IPS-18a (cell line): ENCODE data around the gene TRIM65.

ENCODE experiments used
- H3K27ac ChIP-seq: one replicate; pipeline ENCODE4 v1.5.1; 2013; ENCODE audit warnings: low read length
- H3K27me3 ChIP-seq: one replicate; pipeline ENCODE4 v1.6.1; 2013; ENCODE audit warnings: mild to moderate bottlenecking, low read length; ENCODE audit not compliant: control insufficient read depth, insufficient read depth
- H3K36me3 ChIP-seq: one replicate; pipeline ENCODE4 v1.6.1; 2013; ENCODE audit warnings: low read depth, low read length; ENCODE audit not compliant: control insufficient read depth
- H3K4me1 ChIP-seq: one replicate; pipeline ENCODE4 v1.6.1; 2013; ENCODE audit warnings: low read depth, low read length; ENCODE audit not compliant: control insufficient read depth
- H3K4me3 ChIP-seq: one replicate; pipeline ENCODE4 v1.5.1; 2013; ENCODE audit warnings: low read length
- H3K9ac ChIP-seq: one replicate; pipeline ENCODE4 v1.6.1; 2013; ENCODE audit warnings: mild to moderate bottlenecking, low read length, moderate library complexity
- H3K9me3 ChIP-seq: one replicate; pipeline ENCODE4 v1.6.1; 2013; ENCODE audit warnings: low read depth, low read length; ENCODE audit not compliant: control insufficient read depth

TRIM65 gene

GRCh38 chr17:75926456-75926855 is 29.7 kb upstream of the TRIM65 start:
- Histone ChIP-seq H3K36me3 (peaks cover 5% of the 10 kb centered on the region), H3K4me1 (no peaks in the 10 kb centered on the region), H3K9ac (no peak overlapping the region)

GRCh38 chr17:75925912-75926311 is 29.2 kb upstream of the TRIM65 start:
- no peak overlapping the region for H3K9ac ChIP-seq

More at GRCh38 chr17:75926456-75926855, 29.7 kb upstream of the TRIM65 start:
- no peaks in the 10 kb centered on the region for H3K9me3 ChIP-seq
- no peaks in the 10 kb centered on the region for H3K27me3 ChIP-seq
- no peak overlapping the region for H3K4me3 ChIP-seq
- no peak overlapping the region for H3K27ac ChIP-seq

GRCh38 chr17:75925103-75925502 is 28.4 kb upstream of the TRIM65 start:
- no peaks in the 10 kb centered on the region for H3K9me3 ChIP-seq
- H3K36me3 ChIP-seq, result peaks cover 5% of the 10 kb centered on the region
- no peak overlapping the region for H3K27ac ChIP-seq
- H3K9ac ChIP-seq, result no peak overlapping the region
- no peak overlapping the region for H3K4me3 ChIP-seq
- H3K4me1 ChIP-seq, result no peaks in the 10 kb centered on the region
- H3K27me3 ChIP-seq, result no peaks in the 10 kb centered on the region

More at GRCh38 chr17:75925912-75926311, 29.2 kb upstream of the TRIM65 start:
- Histone ChIP-seq H3K27ac (no peak overlapping the region), H3K27me3 (no peaks in the 10 kb centered on the region), H3K36me3 (peaks cover 5% of the 10 kb centered on the region), H3K4me3 (no peak overlapping the region), H3K9me3 (no peaks in the 10 kb centered on the region), H3K4me1 (no peaks in the 10 kb centered on the region)

GRCh38 chr17:75922963-75923874 is 26.5 kb upstream of the TRIM65 start:
- H3K4me3 ChIP-seq, result no peak overlapping the region
- no peaks in the 10 kb centered on the region for H3K27me3 ChIP-seq
- no peak overlapping the region for H3K27ac ChIP-seq
- no peak overlapping the region for H3K9ac ChIP-seq
- peaks cover 5% of the 10 kb centered on the region for H3K36me3 ChIP-seq
- H3K9me3 ChIP-seq, result no peaks in the 10 kb centered on the region
- no peaks in the 10 kb centered on the region for H3K4me1 ChIP-seq

GRCh38 chr17:75922173-75922961 is 25.6 kb upstream of the TRIM65 start:
- H3K4me1 ChIP-seq, result no peaks in the 10 kb centered on the region
- no peaks in the 10 kb centered on the region for H3K27me3 ChIP-seq
- peaks cover 5% of the 10 kb centered on the region for H3K36me3 ChIP-seq
- no peak overlapping the region for H3K9ac ChIP-seq
- no peak overlapping the region for H3K4me3 ChIP-seq
- H3K9me3 ChIP-seq, result no peaks in the 10 kb centered on the region
- no peak overlapping the region for H3K27ac ChIP-seq

GRCh38 chr17:75921596-75921995 is 24.8 kb upstream of the TRIM65 start:
- H3K4me1 ChIP-seq, result no peaks in the 10 kb centered on the region
- no peaks in the 10 kb centered on the region for H3K9me3 ChIP-seq
- no peak overlapping the region for H3K27ac ChIP-seq
- H3K9ac ChIP-seq, result no peak overlapping the region
- H3K36me3 ChIP-seq, result peaks cover 5% of the 10 kb centered on the region
- H3K27me3 ChIP-seq, result no peaks in the 10 kb centered on the region
- no peak overlapping the region for H3K4me3 ChIP-seq

- no peaks in the 10 kb centered on the region for H3K4me1 ChIP-seq
- H3K4me3 ChIP-seq, result no peak overlapping the region
- no peak overlapping the region for H3K9ac ChIP-seq
- no peak overlapping the region for H3K27ac ChIP-seq
- no peaks in the 10 kb centered on the region for H3K9me3 ChIP-seq
- H3K36me3 ChIP-seq, result no peaks in the 10 kb centered on the region
- no peaks in the 10 kb centered on the region for H3K27me3 ChIP-seq
These were observed 23.4 kb upstream of the TRIM65 start for GRCh38 chr17:75920045-75920560.

- Histone ChIP-seq H3K9ac (no peak overlapping the region), H3K27ac (no peak overlapping the region), H3K36me3 (no peaks in the 10 kb centered on the region), H3K4me3 (no peak overlapping the region), H3K9me3 (no peaks in the 10 kb centered on the region), H3K27me3 (no peaks in the 10 kb centered on the region), H3K4me1 (no peaks in the 10 kb centered on the region)
These were observed 22.9 kb upstream of the TRIM65 start for GRCh38 chr17:75919611-75920010.

GRCh38 chr17:75917917-75918445 is 21.2 kb upstream of the TRIM65 start:
- H3K4me1 ChIP-seq, result no peaks in the 10 kb centered on the region
- H3K4me3 ChIP-seq, result no peak overlapping the region
- H3K27ac ChIP-seq, result no peak overlapping the region
- no peaks in the 10 kb centered on the region for H3K9me3 ChIP-seq
- H3K9ac ChIP-seq, result no peak overlapping the region
- H3K27me3 ChIP-seq, result no peaks in the 10 kb centered on the region
- no peaks in the 10 kb centered on the region for H3K36me3 ChIP-seq

- Histone ChIP-seq H3K27ac (no peak overlapping the region), H3K27me3 (no peaks in the 10 kb centered on the region), H3K36me3 (no peaks in the 10 kb centered on the region)
These were observed 20.6 kb upstream of the TRIM65 start for GRCh38 chr17:75917141-75917916.

GRCh38 chr17:75915268-75915667 is 18.5 kb upstream of the TRIM65 start:
- no peaks in the 10 kb centered on the region for H3K9me3 ChIP-seq
- no peak overlapping the region for H3K27ac ChIP-seq
- H3K27me3 ChIP-seq, result no peaks in the 10 kb centered on the region
- H3K36me3 ChIP-seq, result no peaks in the 10 kb centered on the region
- no peaks in the 10 kb centered on the region for H3K4me1 ChIP-seq
- H3K9ac ChIP-seq, result no peak overlapping the region
- H3K4me3 ChIP-seq, result no peak overlapping the region

More at GRCh38 chr17:75917141-75917916, 20.6 kb upstream of the TRIM65 start:
- Histone ChIP-seq H3K9ac (no peak overlapping the region), H3K4me3 (no peak overlapping the region), H3K9me3 (no peaks in the 10 kb centered on the region), H3K4me1 (no peaks in the 10 kb centered on the region)
